ENCODE measurements around the gene PCYT1A. TPM values are rescaled to one million over a fixed set of nuclear protein-coding genes. Genes with fewer than 3 reads are reported as not detected.

The PCYT1A gene
- total RNA-seq, 1 donor = 86.1 TPM

DNA sequence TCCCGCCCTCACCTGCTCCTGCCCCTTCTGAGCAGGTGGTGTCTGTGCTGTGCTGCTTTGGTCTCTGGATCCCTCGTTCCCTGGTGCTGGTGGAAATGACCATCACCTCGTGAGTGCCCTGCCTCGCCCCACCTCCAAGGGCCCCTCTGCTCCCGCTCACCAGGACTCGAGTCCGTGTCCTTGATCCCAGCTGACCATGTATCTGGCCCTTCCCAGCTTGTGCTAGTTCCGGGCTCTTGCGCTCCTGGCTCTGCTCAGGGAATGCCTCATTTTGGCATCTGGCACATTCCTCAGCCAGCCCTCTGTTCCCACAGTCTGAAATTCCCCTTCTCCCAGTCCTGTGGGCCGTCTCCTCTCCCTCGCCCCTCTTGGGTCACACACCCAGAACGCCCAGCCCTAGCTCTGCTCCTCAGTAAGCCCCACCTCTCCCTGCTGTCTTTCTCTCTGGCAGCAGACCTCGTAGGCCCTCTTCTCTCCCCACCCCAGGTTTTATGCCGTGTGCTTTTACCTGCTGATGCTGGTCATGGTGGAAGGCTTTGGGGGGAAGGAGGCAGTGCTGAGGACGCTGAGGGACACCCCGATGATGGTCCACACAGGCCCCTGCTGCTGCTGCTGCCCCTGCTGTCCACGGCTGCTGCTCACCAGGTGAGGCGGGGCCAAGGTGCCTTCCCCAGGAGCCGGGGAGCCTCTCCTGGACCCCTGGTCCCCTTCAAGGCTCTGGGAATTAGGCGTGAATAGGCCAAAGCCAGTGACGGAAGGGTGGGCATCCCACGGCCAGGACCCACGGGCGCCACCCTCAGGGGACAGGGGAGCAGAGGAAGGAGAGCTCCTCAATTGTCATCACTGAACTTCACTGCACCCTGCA is 59.7 kb downstream of the PCYT1A start:
- Histone ChIP-seq H3K4me1 (ENCODE audit: insufficient read depth, low read length) (peaks cover 3% of the 10 kb centered on the region), H3K36me3 (ENCODE audit: insufficient read depth, low read length) (no peaks in the 10 kb centered on the region), H3K79me2 (ENCODE audit: insufficient read depth, low read length) (no peaks in the 10 kb centered on the region), H4K20me1 (ENCODE audit: insufficient read depth, low read length) (peaks cover 2% of the 10 kb centered on the region), H3K4me3 (ENCODE audit: insufficient read depth, low read length) (peak overlapping the region; percentile 22), H2AFZ (ENCODE audit: low read length) (no peak overlapping the region), H3K27ac (ENCODE audit: low read depth, low read length) (no peak overlapping the region), H3K9me3 (ENCODE audit: low read depth, low read length) (no peaks in the 10 kb centered on the region), H3K4me2 (ENCODE audit: insufficient read depth, low read length) (no peak overlapping the region), H3K27me3 (ENCODE audit: insufficient read depth, low read length) (peaks cover 14% of the 10 kb centered on the region)
- TF ChIP-seq, protein P1, sequence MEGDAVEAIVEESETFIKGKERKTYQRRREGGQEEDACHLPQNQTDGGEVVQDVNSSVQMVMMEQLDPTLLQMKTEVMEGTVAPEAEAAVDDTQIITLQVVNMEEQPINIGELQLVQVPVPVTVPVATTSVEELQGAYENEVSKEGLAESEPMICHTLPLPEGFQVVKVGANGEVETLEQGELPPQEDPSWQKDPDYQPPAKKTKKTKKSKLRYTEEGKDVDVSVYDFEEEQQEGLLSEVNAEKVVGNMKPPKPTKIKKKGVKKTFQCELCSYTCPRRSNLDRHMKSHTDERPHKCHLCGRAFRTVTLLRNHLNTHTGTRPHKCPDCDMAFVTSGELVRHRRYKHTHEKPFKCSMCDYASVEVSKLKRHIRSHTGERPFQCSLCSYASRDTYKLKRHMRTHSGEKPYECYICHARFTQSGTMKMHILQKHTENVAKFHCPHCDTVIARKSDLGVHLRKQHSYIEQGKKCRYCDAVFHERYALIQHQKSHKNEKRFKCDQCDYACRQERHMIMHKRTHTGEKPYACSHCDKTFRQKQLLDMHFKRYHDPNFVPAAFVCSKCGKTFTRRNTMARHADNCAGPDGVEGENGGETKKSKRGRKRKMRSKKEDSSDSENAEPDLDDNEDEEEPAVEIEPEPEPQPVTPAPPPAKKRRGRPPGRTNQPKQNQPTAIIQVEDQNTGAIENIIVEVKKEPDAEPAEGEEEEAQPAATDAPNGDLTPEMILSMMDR (IDR thresholded peaks at IDR 0.05; ENCODE audit: extremely low read depth, low read depth, low read length) = no peak
- DNase-seq (ENCODE audit: insufficient read length, low spot score, missing footprints) = peak; percentile 94

DNA sequence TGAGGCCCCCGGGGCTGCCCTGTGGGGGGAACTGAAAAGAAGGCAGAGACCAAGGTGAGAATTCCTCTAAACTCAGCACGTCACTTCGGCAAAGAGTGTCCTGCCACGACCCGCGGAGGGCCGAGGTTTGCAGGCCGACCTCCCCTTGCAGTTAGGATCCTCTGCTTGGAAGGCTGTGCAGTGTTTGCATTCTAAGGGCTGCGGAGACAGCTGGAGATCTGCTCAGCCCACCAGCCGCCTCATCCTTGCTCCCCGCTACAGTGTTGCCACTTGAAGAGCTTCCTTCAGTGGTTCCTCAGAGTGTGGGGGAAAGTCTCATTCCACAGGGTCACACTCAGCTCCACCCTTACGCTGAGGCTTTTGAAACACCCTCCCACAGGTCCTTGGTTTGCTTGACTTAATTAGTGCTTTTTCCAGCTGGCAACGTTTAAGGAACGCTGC is 60.4 kb downstream of the PCYT1A start:
- Histone ChIP-seq H3K4me3 (ENCODE audit: insufficient read depth, low read length) (no peak overlapping the region), H3K4me2 (ENCODE audit: insufficient read depth, low read length) (no peak overlapping the region), H3K27me3 (ENCODE audit: insufficient read depth, low read length) (peaks cover 14% of the 10 kb centered on the region), H3K27ac (ENCODE audit: low read depth, low read length) (no peak overlapping the region), H3K79me2 (ENCODE audit: insufficient read depth, low read length) (no peaks in the 10 kb centered on the region), H2AFZ (ENCODE audit: low read length) (no peak overlapping the region), H3K9me3 (ENCODE audit: low read depth, low read length) (no peaks in the 10 kb centered on the region), H3K36me3 (ENCODE audit: insufficient read depth, low read length) (no peaks in the 10 kb centered on the region), H3K4me1 (ENCODE audit: insufficient read depth, low read length) (peaks cover 3% of the 10 kb centered on the region), H4K20me1 (ENCODE audit: insufficient read depth, low read length) (peaks cover 2% of the 10 kb centered on the region)
- DNase-seq (ENCODE audit: insufficient read length, low spot score, missing footprints) = no peak
- TF ChIP-seq, protein P1 (IDR thresholded peaks at IDR 0.05; ENCODE audit: extremely low read depth, low read depth, low read length) = no peak

DNA sequence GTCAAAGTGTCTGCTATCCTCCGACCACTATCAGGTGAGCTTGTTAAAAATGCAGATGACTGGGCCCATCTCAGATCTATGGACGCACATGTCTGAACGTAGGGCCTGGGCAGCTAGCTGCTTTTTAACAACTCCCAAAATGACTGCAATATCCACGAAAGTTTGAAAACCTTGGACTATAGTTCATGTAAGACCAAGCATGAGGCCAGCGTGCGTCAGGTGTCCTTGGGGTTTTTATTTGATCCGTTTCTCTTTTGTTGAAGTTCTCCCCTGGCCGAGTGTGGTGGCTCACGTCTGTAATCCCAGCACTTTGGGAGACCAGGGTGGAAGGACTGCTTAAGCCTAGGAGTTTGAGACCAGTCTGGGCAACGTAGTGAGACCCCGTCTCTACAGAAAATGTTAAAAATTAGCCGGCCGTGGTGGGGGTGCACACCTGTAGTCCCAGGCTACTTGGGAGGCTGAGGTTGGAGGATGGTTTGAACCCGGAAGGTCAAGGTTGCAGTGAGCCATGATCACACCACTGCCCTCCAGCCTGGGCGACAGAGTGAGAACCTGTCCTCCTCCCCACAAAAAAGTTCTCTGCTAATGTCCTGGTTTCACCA is 61.7 kb downstream of the PCYT1A start:
- Histone ChIP-seq H3K4me3 (ENCODE audit: insufficient read depth, low read length) (no peak overlapping the region), H3K4me1 (ENCODE audit: insufficient read depth, low read length) (peaks cover 3% of the 10 kb centered on the region), H3K4me2 (ENCODE audit: insufficient read depth, low read length) (no peak overlapping the region), H3K9me3 (ENCODE audit: low read depth, low read length) (no peaks in the 10 kb centered on the region), H3K36me3 (ENCODE audit: insufficient read depth, low read length) (no peaks in the 10 kb centered on the region), H3K27me3 (ENCODE audit: insufficient read depth, low read length) (peaks cover 14% of the 10 kb centered on the region), H3K27ac (ENCODE audit: low read depth, low read length) (no peak overlapping the region), H4K20me1 (ENCODE audit: insufficient read depth, low read length) (no peaks in the 10 kb centered on the region), H3K79me2 (ENCODE audit: insufficient read depth, low read length) (no peaks in the 10 kb centered on the region), H2AFZ (ENCODE audit: low read length) (no peak overlapping the region)
- no peak for DNase-seq (ENCODE audit: insufficient read length, low spot score, missing footprints)
- TF ChIP-seq, protein P1 (IDR thresholded peaks at IDR 0.05; ENCODE audit: extremely low read depth, low read depth, low read length) = no peak

DNA sequence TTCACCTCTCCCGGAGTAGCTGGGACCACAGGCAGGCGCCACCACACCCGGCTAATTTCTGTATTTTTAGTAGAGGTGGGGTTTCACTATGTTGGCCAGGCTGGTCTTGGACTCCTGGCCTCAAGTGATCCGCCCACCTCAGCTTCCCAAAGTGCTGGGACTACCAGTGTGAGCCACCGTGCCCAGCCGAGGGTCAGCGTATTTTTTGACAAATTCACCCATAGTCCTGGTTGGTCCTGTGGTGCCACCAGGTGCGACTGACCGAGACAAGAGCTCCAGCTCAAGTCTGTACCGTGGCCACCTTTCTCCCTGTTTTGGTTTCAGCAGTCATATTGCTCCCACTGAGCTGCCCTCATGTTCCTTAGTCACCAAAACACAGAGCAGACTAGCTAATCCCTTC is 62.4 kb downstream of the PCYT1A start:
- TF ChIP-seq, protein P1 (IDR thresholded peaks at IDR 0.05; ENCODE audit: extremely low read depth, low read depth, low read length) = no peak
- H3K4me1 ChIP-seq (ENCODE audit: insufficient read depth, low read length) = peaks cover 4% of the 10 kb centered on the region
- H3K4me3 ChIP-seq (ENCODE audit: insufficient read depth, low read length) = no peak overlapping the region
- no peaks in the 10 kb centered on the region for H3K9me3 ChIP-seq (ENCODE audit: low read depth, low read length)
- H4K20me1 ChIP-seq (ENCODE audit: insufficient read depth, low read length) = no peaks in the 10 kb centered on the region
- no peak overlapping the region for H3K27ac ChIP-seq (ENCODE audit: low read depth, low read length)
- no peak for DNase-seq (ENCODE audit: insufficient read length, low spot score, missing footprints)
- no peak overlapping the region for H2AFZ ChIP-seq (ENCODE audit: low read length)
- no peaks in the 10 kb centered on the region for H3K79me2 ChIP-seq (ENCODE audit: insufficient read depth, low read length)
- H3K36me3 ChIP-seq (ENCODE audit: insufficient read depth, low read length) = no peaks in the 10 kb centered on the region
- no peak overlapping the region for H3K4me2 ChIP-seq (ENCODE audit: insufficient read depth, low read length)
- peaks cover 14% of the 10 kb centered on the region for H3K27me3 ChIP-seq (ENCODE audit: insufficient read depth, low read length)

All from osteoblast (primary cell).